GM21528 (cell line): ENCODE measurements around the gene KLK13.

ENCODE experiments used
- ATAC-seq: cut with Tn5 transposase; IDR thresholded peaks from one replicate; pipeline ENCODE4 v1.9.1; 2021; ENCODE audit warnings: mild to moderate bottlenecking, moderate library complexity; ENCODE audit not compliant: unreplicated experiment, low FRiP score

Gene KLK13

GRCh38 chr19:51065221-51065960 is 499 bp upstream of the KLK13 start:
- no peak for ATAC-seq

DNA sequence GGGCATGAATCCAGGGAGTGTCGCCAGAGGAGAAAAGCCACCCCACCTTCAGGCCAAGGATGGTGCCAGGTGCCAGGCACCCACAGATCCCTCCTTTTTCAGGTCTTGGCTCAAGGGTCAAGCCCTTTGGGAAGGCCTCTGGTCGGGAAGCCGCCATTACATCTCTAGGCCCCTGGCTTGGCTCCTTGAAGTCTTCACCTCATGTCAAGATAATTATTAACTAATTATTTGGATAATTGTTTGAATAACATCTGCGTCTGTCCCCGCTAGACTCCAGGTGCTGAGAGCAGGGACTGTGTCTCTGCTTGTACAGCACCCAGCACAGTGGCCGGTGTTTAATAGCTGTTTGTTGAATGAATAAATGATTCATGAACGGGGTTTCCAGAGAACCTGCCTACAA is 1.2 kb downstream of the KLK13 start:
- no peak for ATAC-seq

DNA sequence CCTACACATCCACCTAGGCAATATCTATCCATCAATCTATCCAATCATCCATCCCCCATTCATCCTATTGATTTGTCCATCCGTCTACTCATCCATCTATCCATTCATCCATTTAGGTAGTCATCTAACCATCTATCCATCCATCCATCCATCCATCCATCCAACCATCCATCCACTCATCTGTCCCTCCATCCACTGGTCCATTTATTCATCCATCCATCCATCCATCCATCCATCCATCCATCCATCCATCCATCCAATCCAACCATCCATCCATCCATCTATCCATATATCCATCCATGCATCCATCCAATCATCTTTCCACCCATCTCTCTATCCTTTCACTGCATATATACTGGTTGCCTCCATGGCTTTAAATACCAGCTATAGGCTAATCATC is 3.9 kb downstream of the KLK13 start:
- no peak for ATAC-seq

DNA sequence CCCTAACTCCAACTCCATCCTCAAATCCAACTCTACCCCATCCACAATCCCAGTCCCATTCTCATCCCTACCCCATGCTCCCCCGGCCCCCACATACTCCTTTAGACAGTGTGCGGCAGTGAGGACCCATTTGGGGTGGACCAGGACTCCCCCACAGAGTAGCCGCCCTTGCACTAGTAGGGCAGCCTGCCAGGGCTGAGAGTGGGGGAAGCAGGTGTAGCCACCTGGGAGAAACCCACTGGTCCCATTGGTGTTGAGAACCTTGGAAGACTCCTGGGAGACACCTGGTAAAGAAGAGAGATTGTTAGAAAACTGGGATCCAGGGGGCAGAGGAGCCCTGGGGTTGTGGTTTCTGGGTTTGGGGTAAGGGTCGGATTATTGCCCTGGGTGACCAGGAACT is 4.6 kb downstream of the KLK13 start:
- no peak for ATAC-seq

DNA sequence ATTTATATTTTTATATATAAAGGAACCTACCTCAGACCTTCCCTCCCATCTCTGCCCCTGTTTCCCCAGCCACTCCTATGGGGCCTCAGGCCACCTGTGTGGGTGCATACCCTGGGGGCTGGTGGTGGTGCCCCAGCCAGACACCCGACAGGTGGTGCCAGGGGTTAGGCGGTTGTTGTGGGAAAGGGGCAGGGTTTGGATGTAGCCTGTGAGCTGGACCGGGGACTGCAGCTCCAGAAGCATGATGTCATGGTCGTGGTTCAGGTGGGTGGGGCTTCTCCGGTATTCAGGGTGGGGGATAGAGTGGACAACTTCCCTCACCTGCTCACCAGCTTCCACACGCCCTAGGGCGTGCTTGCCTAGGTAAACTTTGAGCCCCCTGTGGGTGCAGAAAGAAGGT is 5.2 kb downstream of the KLK13 start:
- no peak for ATAC-seq

- no peak for ATAC-seq
These were observed 9.0 kb downstream of the KLK13 start for GRCh38 chr19:51055866-51056265.

DNA sequence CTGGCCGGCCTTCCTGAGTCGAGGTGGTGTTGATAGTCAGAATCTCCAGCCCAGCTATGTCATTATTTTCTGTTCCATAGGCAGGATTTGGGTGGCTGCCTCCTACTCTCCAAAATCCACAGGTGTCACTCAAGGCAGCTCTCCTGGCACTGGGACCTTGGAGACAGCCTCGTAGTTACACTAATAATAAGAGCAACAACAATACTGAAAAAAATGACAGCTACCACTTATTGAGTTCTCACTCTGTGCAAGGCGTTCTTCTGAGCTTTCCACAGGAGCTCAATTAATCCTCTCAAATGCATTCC is 17.9 kb downstream of the KLK13 start:
- no peak for ATAC-seq

DNA sequence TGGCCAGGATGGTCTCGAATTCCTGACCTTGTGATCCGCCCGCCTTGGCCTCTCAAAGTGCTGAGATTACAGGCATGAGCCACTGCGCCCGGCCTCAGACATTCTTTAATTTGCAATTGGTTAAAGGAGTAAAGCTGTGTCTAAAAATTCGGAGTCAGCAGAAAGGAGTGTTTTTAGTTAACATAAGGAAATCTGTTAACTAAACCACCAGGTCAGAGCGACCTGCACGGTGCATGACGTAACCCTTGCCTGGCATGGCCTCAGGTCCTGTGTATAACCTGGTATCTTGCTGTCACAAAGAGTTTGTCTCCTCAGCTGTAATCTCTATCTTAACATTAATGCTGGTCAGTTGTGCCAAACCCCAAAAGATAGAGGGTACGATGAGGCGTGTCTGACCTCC is 20.6 kb downstream of the KLK13 start:
- ATAC-seq: no peak

DNA sequence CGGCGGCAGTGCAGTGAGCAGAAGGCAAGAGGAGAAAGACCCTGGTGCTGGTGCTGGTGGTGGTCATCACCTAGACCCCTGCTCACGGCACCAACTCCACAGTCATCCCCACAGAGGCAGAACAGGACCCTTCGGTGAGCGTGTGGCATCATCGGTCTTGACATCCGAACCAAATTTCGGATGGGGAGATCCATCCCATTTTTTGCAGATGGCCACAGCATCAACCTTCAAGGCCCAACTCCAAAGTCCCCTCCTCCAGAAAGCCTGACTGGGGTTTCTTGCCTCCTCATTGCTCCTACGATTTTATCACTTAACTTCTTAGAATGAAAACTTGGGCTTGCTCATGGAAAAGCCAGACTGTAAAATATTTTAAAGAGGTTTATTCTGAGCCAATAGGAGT is 21.4 kb downstream of the KLK13 start:
- no peak for ATAC-seq

GRCh38 chr19:51040151-51040550 is 24.7 kb downstream of the KLK13 start:
- ATAC-seq: no peak

DNA sequence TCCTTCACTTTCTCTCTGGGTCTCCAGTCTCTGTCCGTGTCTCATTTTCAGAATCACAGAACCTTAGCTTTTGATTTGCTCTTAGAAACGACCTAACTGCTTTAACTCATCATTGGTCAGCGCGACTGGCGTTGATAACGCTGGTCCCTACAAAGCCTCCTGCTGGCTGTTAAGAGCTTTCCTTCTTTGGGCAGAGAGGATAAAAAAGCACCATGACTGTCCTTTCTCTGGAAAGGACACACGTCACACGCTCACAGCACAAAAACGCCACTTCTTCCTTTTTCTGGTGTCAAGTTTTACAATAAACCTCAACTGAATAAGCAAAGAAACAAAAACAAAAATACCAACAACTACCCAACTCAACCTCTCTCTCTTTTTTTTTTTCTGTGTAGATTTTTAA is 28.4 kb downstream of the KLK13 start:
- no peak for ATAC-seq

GRCh38 chr19:51034704-51035103 is 30.2 kb downstream of the KLK13 start, which contains the start of gene KLK12:
TSS of gene KLK12 (minus strand) at chr19:51035002. CDS start at chr19:51034621, 381 bp downstream.
- no peak for ATAC-seq

- no peak for ATAC-seq
These were observed 33.0 kb downstream of the KLK13 start for GRCh38 chr19:51031880-51032225.

- ATAC-seq: no peak
These were observed 33.5 kb downstream of the KLK13 start for GRCh38 chr19:51031220-51031879.

- ATAC-seq: no peak
These were observed 34.3 kb downstream of the KLK13 start for GRCh38 chr19:51030631-51031030.

GRCh38 chr19:51029718-51030117 is 35.2 kb downstream of the KLK13 start:
- ATAC-seq: no peak

DNA sequence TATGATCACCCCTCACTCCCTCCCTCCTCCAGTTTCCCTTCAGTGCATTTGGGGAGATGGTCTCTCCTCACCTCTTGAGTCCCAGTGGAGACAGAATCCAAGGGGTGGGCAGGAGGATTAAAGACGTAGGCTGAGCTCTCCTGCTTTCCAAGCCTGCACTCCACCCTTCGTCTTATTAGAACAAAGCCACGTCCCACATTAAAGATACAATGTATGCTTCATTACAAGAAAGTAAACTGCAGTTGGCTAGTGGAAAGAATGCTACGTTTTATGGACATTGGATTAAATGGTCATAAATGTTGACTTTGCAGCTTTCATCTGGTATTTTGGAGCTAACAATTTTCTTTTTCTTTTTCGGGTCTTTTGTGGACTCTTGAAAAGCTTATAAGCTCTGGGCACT is 37.0 kb downstream of the KLK13 start:
- no peak for ATAC-seq

DNA sequence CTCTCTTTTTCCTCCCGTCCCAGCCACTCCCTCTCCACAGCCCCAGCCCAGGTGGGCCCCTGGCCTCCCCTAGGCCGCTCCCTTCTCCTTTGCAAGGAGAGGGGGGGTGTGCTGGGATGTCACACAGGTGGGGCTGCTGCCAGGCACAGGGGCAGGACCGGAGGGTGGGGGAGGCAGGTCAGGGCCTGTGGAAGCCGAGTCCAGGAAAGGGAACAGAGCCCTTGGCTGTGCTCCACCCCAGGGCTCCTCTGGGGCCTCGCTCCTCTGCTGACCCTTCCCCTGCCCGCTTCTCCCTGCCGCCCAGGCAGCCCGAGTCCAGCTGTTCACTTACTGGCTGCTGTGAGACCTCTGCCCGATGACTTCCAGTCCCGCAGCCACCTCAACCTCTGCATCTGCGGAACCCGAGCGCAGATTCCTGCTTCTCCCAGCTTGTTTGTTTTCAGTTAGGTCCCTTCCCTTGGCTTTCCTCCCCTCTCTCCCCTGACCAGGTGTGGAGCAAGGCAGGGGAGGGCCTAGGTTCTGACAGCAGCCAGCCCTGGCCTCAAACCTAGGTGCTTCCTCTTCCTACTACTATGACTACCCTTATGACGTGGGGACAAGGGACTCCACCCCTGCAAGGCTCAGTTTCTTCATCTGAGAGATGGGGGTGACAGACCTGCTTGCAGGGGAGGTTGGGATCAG is 37.6 kb downstream of the KLK13 start:
- ATAC-seq: no peak

DNA sequence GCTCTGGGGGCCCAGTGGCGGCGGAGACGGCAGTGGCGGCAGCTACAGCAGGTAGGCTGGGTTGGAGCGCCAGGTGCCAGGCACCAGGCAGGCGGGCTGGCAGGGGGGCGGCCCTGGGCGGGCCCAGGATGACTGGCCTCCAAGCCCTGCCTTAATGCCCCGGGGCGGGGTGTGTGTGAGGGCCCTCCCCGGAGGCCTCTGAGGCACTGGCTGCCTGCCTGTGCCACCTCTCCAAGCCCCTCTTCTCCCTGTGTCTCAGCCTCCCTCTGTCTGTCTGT is 38.4 kb downstream of the KLK13 start, which contains the start of gene KLK11:
TSS of gene KLK11 (minus strand) at position 63 of the 278 bp plus-strand sequence. CDS start 985 bp downstream, outside the sequence.
- no peak for ATAC-seq

GRCh38 chr19:51025809-51026553 is 38.9 kb downstream of the KLK13 start:
- ATAC-seq: no peak

DNA sequence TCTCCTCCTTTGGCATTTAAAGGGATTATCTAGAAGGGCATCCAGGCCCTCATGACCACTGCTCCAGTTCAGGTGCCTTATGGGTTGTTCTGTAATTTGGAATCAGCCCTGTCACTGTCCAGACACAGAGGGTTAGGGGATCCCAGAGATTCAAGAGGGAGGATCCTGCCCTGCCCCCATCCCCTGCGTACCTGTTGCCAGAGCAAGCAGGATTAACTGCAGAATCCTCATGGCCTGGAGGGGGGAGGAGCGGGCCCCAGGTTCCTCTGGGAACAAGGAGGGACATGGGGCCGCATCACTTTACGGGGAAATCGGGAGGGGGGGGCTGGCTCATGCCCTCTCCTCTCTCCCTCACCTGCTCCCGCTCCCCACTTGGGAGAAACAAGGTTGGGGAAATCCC is 39.5 kb downstream of the KLK13 start:
- no peak for ATAC-seq
